Spleen (tissue), 7 donors: ENCODE measurements around the gene FIZ1.

Experiments
- CTCF ChIP-seq, 11 experiments: fragments of 200-600 bp in 7 of 11; fragments of 450-650 bp in 4 of 11; sonication (generic) in 4 of 11; IDR thresholded peaks in 8 of 11; conservative IDR thresholded peaks in 3 of 11; 1 replicate in 7 of 11; 2 replicates in 4 of 11; pipeline versions ENCODE4 v1.4.0 to v1.8.0; 2016 to 2021; ENCODE audit warnings: antibody characterized with exemption in 11 of 11, inconsistent platforms in 4 of 11, mild to moderate bottlenecking in 1 of 11
- POLR2AphosphoS5 ChIP-seq, 3 donors: sonication (generic); formaldehyde crosslinking; IDR thresholded peaks; one replicate each; pipeline ENCODE4 v1.5.1; 2017; ENCODE audit warnings: antibody characterized with exemption in 3 of 3
- donor health status: DM: no; HTN: no; CAD: no; lungs with moderate emphysema.
- donor health status: DM: no; HTN: no; CAD: no.
- donor health status: DM: no; HTN: no; CAD: no.

- TF ChIP-seq POLR2AphosphoS5 (IDR thresholded peaks at IDR 0.05) (peak in 1 of 3 donors; percentile 19), CTCF (IDR thresholded peaks at IDR 0.05 in 8 of 11, conservative IDR thresholded peaks at IDR 0.05 in 3 of 11) (no peak)
Measured at GRCh38 chr19:55593096-55593772, 6.1 kb downstream of the FIZ1 start.
